ENCODE data around the gene STX1B.
"Not testable (repeated sequence)": the region's sequence is repeated elsewhere in the genome, so short reads cannot be mapped to it uniquely, and the experiment has no call there.

STX1B gene

GRCh38 chr16:31011815-31012214, 1.4 kb upstream of the STX1B start:
- not testable (repeated sequence) for DNase-seq

GRCh38 chr16:31009894-31010584, 399 bp downstream of the STX1B start:
- no peak for DNase-seq

DNA sequence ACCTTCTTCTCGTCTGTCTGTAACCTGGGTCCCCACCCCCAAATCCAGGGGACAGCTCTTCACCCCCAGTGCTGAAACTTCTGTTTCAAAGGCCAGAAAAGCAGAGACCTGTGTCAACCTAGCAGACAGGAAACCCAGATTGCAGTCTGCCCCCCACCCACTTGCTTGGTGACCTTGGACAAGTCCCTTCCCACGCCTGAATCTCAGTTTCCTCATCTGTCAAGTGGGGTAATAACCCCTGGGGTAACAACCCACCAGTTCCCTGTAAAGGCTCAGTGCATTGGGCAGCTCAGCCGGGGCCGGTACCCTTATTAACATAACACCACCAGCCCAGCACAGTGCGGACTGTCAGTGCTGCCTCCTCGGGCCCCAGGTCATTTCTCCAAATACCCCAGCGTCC, 1.3 kb downstream of the STX1B start:
- DNase-seq: no peak

GRCh38 chr16:31008551-31008950, 1.9 kb downstream of the STX1B start:
- DNase-seq: no peak

DNA sequence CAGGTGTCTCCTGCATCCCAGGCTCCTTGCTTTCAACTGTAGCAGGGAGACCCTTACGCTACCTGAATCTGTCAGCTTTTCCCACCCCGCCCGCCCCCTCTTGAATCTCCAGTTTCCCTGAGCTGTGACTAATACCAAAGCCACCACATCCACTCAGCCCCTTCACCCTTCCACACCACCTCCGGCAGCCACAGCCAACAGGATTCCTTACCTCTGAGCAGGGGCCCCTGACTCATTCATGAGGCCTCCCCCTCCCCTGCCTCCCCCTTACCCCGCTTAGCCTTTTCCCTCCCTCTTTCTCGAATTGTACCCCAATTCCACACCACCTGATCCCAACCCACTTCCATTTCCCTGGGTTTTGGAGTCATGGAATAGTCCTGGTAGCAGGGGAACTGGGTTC, 2.3 kb downstream of the STX1B start:
- no peak for DNase-seq

GRCh38 chr16:31007684-31008083, 2.8 kb downstream of the STX1B start:
- no peak for DNase-seq

GRCh38 chr16:31006589-31006988, 3.8 kb downstream of the STX1B start:
- DNase-seq: no peak

- DNase-seq: no peak
Measured at GRCh38 chr16:31006086-31006385, 4.4 kb downstream of the STX1B start.

DNA sequence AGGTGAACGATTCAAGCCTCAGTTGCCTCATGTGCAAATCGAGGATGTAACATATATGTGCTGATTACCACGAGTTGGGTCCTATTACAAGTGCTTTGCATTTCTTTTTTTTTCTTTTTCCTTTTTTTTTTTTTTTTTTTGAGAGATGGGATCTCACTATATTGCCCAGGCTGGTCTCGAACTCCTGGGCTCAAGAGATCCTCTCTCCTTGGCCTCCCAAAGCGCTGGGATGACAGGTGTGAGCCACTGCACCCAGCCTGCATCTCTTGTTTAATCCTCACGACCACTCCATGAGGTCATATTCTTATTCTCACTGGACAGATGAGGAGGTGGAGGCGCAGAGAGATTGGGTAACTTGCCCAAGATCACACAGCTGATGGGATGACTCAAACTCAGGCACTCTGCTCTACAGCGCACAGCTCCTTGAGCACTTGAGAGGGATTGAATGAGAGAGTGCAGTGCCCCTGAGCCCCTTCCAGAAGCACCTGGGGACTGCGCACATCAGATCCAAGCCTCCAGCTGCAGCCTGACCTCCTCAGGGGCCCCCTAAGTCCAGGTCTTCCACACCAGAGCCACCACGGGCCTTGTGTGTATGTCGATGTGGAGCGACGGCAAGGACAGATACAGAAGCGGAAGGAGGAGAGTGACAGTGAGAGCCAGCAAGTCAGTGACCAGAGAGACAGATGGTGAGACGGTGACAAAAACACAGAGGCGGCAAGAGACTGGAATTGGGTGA, 4.9 kb downstream of the STX1B start:
- no peak for DNase-seq

DNA sequence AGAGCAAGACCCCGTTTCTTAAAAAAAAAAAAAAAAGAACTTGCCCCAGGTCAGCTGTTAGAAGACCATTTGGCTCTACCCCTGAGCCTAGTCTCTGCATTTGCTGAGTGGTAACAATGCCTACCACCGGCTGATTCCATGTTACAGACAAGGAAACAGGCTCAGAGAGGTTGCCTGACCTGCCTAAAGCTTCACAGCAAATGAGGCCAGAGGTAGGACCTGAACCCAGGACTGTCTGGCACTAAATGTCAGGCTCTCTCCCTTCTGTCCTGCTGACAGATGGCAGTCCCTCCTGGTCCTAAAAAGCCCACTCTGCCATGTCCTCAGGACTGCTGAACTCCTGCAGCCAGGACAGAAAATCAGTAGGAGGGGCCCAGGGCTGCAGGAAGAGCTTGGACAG, 5.8 kb downstream of the STX1B start:
- DNase-seq: no peak

- no peak for DNase-seq
Measured at GRCh38 chr16:31003744-31004143, 6.7 kb downstream of the STX1B start.

DNA sequence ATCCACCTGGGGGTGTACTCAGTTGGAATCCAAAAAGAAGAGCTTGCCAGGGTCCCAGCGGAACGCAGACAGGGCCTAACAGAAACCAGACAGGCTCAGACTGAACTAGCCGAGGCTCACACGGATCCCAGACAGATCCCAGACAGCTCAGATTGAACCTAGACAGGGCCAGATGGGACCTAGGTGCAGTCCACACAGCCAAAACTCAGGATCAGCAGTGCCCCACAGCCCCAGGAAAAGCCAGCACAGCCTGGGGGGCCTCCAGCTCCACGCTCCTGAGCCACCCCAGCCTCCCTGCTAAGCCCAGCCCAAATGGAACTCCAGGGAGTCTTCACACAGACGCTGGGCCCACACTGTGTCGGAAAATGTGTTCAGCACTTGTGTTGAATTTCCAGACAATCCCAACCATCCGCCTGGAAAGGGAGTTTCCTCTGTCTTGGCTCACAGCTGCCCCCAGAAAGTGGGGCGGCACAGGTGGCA, 7.5 kb downstream of the STX1B start:
- no peak for DNase-seq

- no peak for DNase-seq
Measured at GRCh38 chr16:31002250-31002700, 8.2 kb downstream of the STX1B start.

- no peak for DNase-seq
Measured at GRCh38 chr16:31001507-31002249, 8.8 kb downstream of the STX1B start.

GRCh38 chr16:31000671-31001382, 9.6 kb downstream of the STX1B start:
- no peak for DNase-seq

GRCh38 chr16:30998852-30999761, 11.3 kb downstream of the STX1B start:
- no peak for DNase-seq

GRCh38 chr16:30997725-30998711, 12.4 kb downstream of the STX1B start:
- no peak for DNase-seq

- peak; percentile 81 to 87 for DNase-seq
Measured at GRCh38 chr16:30996985-30997724, 13.3 kb downstream of the STX1B start.

GRCh38 chr16:30996324-30996984, 14.0 kb downstream of the STX1B start:
- no peak for DNase-seq

Data from CD4-positive, alpha-beta T cell treated with Interferon alpha-2 for 1 hour (primary cell).